GM23338 (cell line): Measurements from ENCODE around the gene CAMSAP3. TPM values are rescaled to one million over a fixed set of nuclear protein-coding genes. Genes with fewer than 3 reads are reported as not detected.

Experiments used
- ATAC-seq: fragments of 200-7000 bp; cut with Tn5 transposase; 3 replicates; pipeline ENCODE4 v1.9.1; 2020
- DNase-seq: peaks from one replicate; pipeline ENCODE4 v3.0.0-alpha.2; 2015; ENCODE audit warnings: low spot score
- H2AFZ ChIP-seq: fragments of 200-600 bp; sonication (generic); 2 replicates; pipeline ENCODE4 v1.8.0; 2016; ENCODE audit warnings: antibody characterized with exemption, mild to moderate bottlenecking, moderate library complexity
- H3F3A ChIP-seq: fragments of 200-600 bp; sonication (generic); replicated peaks from 2 replicates; pipeline ENCODE4 v1.8.0; 2017; ENCODE audit warnings: antibody characterized with exemption, mixed run types, low read depth
- H3K27ac ChIP-seq: fragments of 200-600 bp; sonication (generic); 2 replicates; pipeline ENCODE4 v1.6.1; 2016; ENCODE audit warnings: low read depth
- H3K27me3 ChIP-seq: fragments of 200-600 bp; sonication (generic); 2 replicates; pipeline ENCODE4 v1.8.0; 2016; ENCODE audit warnings: mild to moderate bottlenecking, mixed run types, moderate library complexity; ENCODE audit not compliant: insufficient read depth
- H3K36me3 ChIP-seq: fragments of 200-600 bp; sonication (generic); 2 replicates; pipeline ENCODE4 v1.8.0; 2016; ENCODE audit warnings: mild to moderate bottlenecking; ENCODE audit not compliant: insufficient read depth
- H3K4me1 ChIP-seq: fragments of 200-600 bp; sonication (generic); 2 replicates; pipeline ENCODE4 v1.8.0; 2016; ENCODE audit warnings: mild to moderate bottlenecking, moderate library complexity; ENCODE audit not compliant: insufficient read depth
- H3K4me2 ChIP-seq: fragments of 200-600 bp; sonication (generic); 2 replicates; pipeline ENCODE4 v1.7.1; 2017; ENCODE audit warnings: mixed run types
- H3K4me3 ChIP-seq: fragments of 200-600 bp; sonication (generic); 2 replicates; pipeline ENCODE4 v1.6.1; 2016; ENCODE audit warnings: mixed run types
- H3K79me2 ChIP-seq: fragments of 200-600 bp; sonication (generic); replicated peaks from 2 replicates; pipeline ENCODE4 v1.8.0; 2017; ENCODE audit warnings: mild to moderate bottlenecking; ENCODE audit not compliant: insufficient read depth
- H3K9me2 ChIP-seq: fragments of 200-600 bp; sonication (generic); 2 replicates; pipeline ENCODE4 v1.8.0; 2017; ENCODE audit not compliant: insufficient read depth
- H4K20me1 ChIP-seq: fragments of 200-600 bp; sonication (generic); replicated peaks from 2 replicates; pipeline ENCODE4 v1.8.0; 2017; ENCODE audit warnings: mild to moderate bottlenecking; ENCODE audit not compliant: insufficient read depth
- H3K27ac Mint-ChIP-seq: 2 replicates; pipeline ENCODE4 v1.8.0; 2020; ENCODE audit warnings: inconsistent platforms, mild to moderate bottlenecking, moderate library complexity, mixed read lengths
- H3K27me3 Mint-ChIP-seq: 3 replicates; pipeline ENCODE4 v1.8.0; 2022; ENCODE audit warnings: low read depth, mild to moderate bottlenecking, moderate library complexity, mixed read lengths, inconsistent platforms; ENCODE audit not compliant: insufficient read depth, poor library complexity
- H3K36me3 Mint-ChIP-seq: 3 replicates; pipeline ENCODE4 v1.8.0; 2021; ENCODE audit warnings: low read depth, mild to moderate bottlenecking, inconsistent platforms, moderate library complexity, mixed read lengths
- H3K4me1 Mint-ChIP-seq: 3 replicates; pipeline ENCODE4 v1.8.0; 2020; ENCODE audit warnings: mild to moderate bottlenecking, inconsistent platforms, mixed read lengths
- H3K4me3 Mint-ChIP-seq: 3 replicates; pipeline ENCODE4 v1.8.0; 2021; ENCODE audit warnings: moderate library complexity, mild to moderate bottlenecking, inconsistent platforms, mixed read lengths
- H3K9me3 Mint-ChIP-seq: 3 replicates; pipeline ENCODE4 v1.8.0; 2020; ENCODE audit warnings: moderate library complexity, mild to moderate bottlenecking, inconsistent platforms, mixed read lengths
- EZH2 ChIP-seq: fragments of 200-600 bp; sonication (generic); IDR thresholded peaks from one replicate; pipeline ENCODE4 v1.8.0; 2017; ENCODE audit warnings: antibody characterized with exemption, mild to moderate bottlenecking, low read depth; ENCODE audit not compliant: unreplicated experiment
- EZH2phosphoT487 ChIP-seq: fragments of 200-600 bp; sonication (generic); IDR thresholded peaks from one replicate; pipeline ENCODE4 v1.8.1; 2018; ENCODE audit warnings: antibody characterized with exemption; ENCODE audit not compliant: unreplicated experiment
- JUNB ChIP-seq: IDR thresholded peaks from one replicate; pipeline ENCODE4 v1.6.1; 2016; ENCODE audit warnings: antibody characterized with exemption; ENCODE audit not compliant: unreplicated experiment
- NANOG ChIP-seq: IDR thresholded peaks from 2 replicates; pipeline ENCODE4 v1.6.1; 2016; ENCODE audit warnings: antibody characterized with exemption, borderline replicate concordance
- POLR2AphosphoS5 ChIP-seq: IDR thresholded peaks from 2 replicates; pipeline ENCODE4 v1.6.1; 2016; ENCODE audit warnings: antibody characterized with exemption, low read depth
- STAT1 ChIP-seq: IDR thresholded peaks from one replicate; pipeline ENCODE4 v1.6.1; 2016; ENCODE audit warnings: antibody characterized with exemption; ENCODE audit not compliant: unreplicated experiment
- ZNF331 ChIP-seq: fragments of 250-450 bp; sonication (Bioruptor Pico); IDR thresholded peaks from 2 replicates; pipeline ENCODE4 v1.5.0; 2020; ENCODE audit warnings: low read depth, mild to moderate bottlenecking, moderate library complexity
- polyA plus RNA-seq: library from polyadenylated mRNA; unstranded; fragments of >200 nt; fragmentation: Nextera tagmentation; extraction: Ambion mirVana; gene quantifications from 2 replicates; pipeline ENCODE4 v1.2.1, GENCODE V29; 2016
- total RNA-seq: library from RNA; depleted of rRNA; stranded (reverse); fragments of >200 nt; shearing (Covaris generic); gene quantifications from 2 replicates; pipeline ENCODE4 v1.2.3, GENCODE V29; 2014
- TF ChIP-seq, protein P1 (sequence below): fragments of 250-450 bp; sonication (Bioruptor Pico); IDR thresholded peaks from 2 replicates; pipeline ENCODE4 v1.5.0; 2020; ENCODE audit warnings: mild to moderate bottlenecking, moderate library complexity
- TF ChIP-seq, protein P2 (sequence below): IDR thresholded peaks from one replicate; pipeline ENCODE4 v1.6.1; 2018; ENCODE audit warnings: antibody characterized with exemption; ENCODE audit not compliant: unreplicated experiment

CAMSAP3 gene
- total and polyA plus RNA-seq, 2 experiments from 2014 or later, result 6.4 to 32.2 TPM

DNA sequence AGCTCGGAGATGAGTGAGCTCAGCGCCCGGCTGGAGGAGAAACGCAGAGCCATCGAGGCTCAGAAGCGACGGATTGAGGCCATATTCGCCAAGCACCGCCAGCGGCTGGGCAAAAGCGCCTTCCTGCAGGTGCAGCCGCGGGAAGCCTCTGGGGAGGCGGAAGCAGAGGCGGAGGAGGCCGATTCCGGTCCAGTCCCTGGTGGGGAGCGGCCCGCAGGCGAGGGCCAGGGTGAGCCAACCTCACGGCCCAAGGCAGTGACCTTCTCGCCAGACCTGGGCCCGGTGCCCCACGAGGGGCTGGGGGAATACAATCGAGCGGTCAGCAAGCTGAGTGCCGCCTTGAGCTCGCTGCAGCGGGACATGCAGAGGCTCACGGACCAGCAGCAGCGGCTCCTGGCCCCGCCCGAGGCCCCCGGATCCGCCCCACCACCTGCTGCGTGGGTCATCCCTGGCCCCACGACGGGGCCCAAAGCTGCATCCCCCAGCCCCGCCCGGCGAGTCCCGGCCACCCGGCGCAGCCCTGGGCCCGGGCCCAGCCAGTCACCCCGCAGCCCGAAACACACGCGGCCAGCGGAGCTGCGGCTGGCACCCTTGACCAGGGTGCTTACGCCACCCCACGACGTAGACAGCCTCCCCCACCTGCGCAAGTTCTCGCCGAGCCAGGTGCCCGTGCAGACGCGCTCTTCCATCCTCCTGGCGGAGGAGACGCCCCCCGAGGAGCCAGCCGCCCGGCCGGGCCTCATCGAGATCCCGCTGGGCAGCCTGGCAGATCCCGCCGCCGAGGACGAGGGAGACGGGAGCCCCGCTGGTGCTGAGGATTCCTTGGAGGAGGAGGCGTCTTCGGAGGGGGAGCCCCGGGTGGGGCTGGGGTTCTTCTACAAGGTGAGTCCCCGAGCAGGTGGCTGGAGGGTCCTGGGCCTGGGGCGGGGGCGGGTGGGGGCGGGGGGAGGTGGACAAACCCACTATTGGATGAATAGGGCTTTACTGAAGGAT is 16.9 kb downstream of the CAMSAP3 start:
- Histone ChIP-seq H2AFZ (no peak overlapping the region), H3K36me3 (no peaks in the 10 kb centered on the region; the same call in 1 of the 2 replicates), H3K27ac (no peak overlapping the region), H3K4me2 (no peak overlapping the region), H3K9me2 (no peaks in the 10 kb centered on the region), H3K27me3 (no peaks in the 10 kb centered on the region), H4K20me1 (peaks cover 4% of the 10 kb centered on the region; the same call in 1 of the 2 replicates), H3F3A (no peaks in the 10 kb centered on the region), H3K79me2 (no peaks in the 10 kb centered on the region), H3K4me1 (no peaks in the 10 kb centered on the region), H3K4me3 (no peak overlapping the region)
- H3K4me3 Mint-ChIP-seq, result no peak overlapping the region
- H3K36me3 Mint-ChIP-seq, result peaks cover 27% of the 10 kb centered on the region
- H3K27ac Mint-ChIP-seq, result no peak overlapping the region
- peaks cover 3% of the 10 kb centered on the region for H3K27me3 Mint-ChIP-seq
- DNase-seq (no peak), ATAC-seq (no peak)
- no peaks in the 10 kb centered on the region for H3K9me3 Mint-ChIP-seq
- H3K4me1 Mint-ChIP-seq, result no peaks in the 10 kb centered on the region
- TF ChIP-seq POLR2AphosphoS5, result no peak

DNA sequence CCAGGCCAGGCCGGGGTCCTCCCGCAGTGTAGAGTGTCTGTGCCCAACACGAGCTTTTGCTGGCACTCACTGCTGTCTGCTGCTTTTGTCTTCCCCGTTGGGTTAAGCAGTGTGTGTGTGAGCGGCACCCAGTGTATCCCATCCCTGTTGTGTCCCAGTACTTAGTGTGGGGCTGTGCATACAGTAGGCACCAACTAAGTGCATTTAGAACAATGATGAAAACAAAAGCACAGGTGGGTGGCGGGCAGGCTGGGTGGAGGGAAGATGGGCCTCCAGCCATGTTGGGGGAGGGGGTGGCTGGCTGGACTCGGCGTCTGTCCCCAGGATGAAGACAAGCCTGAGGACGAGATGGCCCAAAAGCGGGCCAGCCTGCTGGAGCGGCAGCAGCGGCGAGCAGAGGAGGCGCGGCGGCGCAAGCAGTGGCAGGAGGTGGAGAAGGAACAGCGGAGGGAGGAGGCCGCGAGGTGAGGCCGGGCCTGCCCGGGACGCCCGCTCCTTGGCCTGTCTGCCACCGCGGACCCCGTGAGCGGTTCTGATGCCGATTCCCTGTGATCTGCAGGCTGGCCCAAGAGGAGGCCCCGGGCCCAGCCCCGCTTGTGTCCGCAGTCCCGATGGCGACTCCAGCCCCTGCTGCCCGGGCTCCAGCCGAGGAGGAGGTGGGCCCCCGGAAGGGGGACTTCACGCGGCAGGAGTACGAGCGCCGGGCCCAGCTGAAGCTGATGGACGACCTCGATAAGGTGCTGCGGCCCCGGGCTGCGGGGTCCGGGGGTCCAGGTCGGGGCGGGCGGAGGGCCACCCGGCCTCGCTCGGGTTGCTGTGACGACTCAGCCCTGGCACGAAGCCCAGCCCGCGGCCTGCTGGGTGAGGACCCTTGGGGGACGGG is 19.4 kb downstream of the CAMSAP3 start:
- Histone ChIP-seq H4K20me1 (no peaks in the 10 kb centered on the region; the same call in 1 of the 2 replicates), H3F3A (no peaks in the 10 kb centered on the region), H3K4me2 (no peak overlapping the region), H3K9me2 (no peaks in the 10 kb centered on the region), H3K79me2 (no peaks in the 10 kb centered on the region), H3K4me1 (no peaks in the 10 kb centered on the region), H3K27me3 (no peaks in the 10 kb centered on the region), H3K27ac (no peak overlapping the region), H3K4me3 (no peak overlapping the region), H3K36me3 (no peaks in the 10 kb centered on the region), H2AFZ (no peak overlapping the region)
- Mint-ChIP-seq H3K27ac (no peak overlapping the region; the same call in 1 of the 2 replicates), H3K9me3 (no peaks in the 10 kb centered on the region), H3K4me1 (no peaks in the 10 kb centered on the region), H3K4me3 (no peak overlapping the region), H3K36me3 (peaks cover 25% of the 10 kb centered on the region), H3K27me3 (peaks cover 8% of the 10 kb centered on the region)
- DNase-seq, result no peak
- no peak for ATAC-seq
- TF ChIP-seq EZH2phosphoT487, result no peak
- TF ChIP-seq JUNB, result no peak
- TF ChIP-seq POLR2AphosphoS5, result no peak
- TF ChIP-seq NANOG, result no peak
- TF ChIP-seq ZNF331, result no peak
- TF ChIP-seq, protein P1, sequence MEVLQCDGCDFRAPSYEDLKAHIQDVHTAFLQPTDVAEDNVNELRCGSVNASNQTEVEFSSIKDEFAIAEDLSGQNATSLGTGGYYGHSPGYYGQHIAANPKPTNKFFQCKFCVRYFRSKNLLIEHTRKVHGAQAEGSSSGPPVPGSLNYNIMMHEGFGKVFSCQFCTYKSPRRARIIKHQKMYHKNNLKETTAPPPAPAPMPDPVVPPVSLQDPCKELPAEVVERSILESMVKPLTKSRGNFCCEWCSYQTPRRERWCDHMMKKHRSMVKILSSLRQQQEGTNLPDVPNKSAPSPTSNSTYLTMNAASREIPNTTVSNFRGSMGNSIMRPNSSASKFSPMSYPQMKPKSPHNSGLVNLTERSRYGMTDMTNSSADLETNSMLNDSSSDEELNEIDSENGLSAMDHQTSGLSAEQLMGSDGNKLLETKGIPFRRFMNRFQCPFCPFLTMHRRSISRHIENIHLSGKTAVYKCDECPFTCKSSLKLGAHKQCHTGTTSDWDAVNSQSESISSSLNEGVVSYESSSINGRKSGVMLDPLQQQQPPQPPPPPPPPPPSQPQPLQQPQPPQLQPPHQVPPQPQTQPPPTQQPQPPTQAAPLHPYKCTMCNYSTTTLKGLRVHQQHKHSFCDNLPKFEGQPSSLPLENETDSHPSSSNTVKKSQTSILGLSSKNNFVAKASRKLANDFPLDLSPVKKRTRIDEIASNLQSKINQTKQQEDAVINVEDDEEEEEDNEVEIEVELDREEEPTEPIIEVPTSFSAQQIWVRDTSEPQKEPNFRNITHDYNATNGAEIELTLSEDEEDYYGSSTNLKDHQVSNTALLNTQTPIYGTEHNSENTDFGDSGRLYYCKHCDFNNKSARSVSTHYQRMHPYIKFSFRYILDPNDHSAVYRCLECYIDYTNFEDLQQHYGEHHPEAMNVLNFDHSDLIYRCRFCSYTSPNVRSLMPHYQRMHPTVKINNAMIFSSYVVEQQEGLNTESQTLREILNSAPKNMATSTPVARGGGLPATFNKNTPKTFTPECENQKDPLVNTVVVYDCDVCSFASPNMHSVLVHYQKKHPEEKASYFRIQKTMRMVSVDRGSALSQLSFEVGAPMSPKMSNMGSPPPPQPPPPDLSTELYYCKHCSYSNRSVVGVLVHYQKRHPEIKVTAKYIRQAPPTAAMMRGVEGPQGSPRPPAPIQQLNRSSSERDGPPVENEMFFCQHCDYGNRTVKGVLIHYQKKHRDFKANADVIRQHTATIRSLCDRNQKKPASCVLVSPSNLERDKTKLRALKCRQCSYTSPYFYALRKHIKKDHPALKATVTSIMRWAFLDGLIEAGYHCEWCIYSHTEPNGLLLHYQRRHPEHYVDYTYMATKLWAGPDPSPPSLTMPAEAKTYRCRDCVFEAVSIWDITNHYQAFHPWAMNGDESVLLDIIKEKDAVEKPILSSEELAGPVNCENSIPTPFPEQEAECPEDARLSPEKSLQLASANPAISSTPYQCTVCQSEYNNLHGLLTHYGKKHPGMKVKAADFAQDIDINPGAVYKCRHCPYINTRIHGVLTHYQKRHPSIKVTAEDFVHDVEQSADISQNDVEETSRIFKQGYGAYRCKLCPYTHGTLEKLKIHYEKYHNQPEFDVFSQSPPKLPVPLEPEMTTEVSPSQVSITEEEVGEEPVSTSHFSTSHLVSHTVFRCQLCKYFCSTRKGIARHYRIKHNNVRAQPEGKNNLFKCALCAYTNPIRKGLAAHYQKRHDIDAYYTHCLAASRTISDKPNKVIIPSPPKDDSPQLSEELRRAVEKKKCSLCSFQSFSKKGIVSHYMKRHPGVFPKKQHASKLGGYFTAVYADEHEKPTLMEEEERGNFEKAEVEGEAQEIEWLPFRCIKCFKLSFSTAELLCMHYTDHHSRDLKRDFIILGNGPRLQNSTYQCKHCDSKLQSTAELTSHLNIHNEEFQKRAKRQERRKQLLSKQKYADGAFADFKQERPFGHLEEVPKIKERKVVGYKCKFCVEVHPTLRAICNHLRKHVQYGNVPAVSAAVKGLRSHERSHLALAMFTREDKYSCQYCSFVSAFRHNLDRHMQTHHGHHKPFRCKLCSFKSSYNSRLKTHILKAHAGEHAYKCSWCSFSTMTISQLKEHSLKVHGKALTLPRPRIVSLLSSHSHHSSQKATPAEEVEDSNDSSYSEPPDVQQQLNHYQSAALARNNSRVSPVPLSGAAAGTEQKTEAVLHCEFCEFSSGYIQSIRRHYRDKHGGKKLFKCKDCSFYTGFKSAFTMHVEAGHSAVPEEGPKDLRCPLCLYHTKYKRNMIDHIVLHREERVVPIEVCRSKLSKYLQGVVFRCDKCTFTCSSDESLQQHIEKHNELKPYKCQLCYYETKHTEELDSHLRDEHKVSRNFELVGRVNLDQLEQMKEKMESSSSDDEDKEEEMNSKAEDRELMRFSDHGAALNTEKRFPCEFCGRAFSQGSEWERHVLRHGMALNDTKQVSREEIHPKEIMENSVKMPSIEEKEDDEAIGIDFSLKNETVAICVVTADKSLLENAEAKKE, result no peak
- TF ChIP-seq, protein P2, sequence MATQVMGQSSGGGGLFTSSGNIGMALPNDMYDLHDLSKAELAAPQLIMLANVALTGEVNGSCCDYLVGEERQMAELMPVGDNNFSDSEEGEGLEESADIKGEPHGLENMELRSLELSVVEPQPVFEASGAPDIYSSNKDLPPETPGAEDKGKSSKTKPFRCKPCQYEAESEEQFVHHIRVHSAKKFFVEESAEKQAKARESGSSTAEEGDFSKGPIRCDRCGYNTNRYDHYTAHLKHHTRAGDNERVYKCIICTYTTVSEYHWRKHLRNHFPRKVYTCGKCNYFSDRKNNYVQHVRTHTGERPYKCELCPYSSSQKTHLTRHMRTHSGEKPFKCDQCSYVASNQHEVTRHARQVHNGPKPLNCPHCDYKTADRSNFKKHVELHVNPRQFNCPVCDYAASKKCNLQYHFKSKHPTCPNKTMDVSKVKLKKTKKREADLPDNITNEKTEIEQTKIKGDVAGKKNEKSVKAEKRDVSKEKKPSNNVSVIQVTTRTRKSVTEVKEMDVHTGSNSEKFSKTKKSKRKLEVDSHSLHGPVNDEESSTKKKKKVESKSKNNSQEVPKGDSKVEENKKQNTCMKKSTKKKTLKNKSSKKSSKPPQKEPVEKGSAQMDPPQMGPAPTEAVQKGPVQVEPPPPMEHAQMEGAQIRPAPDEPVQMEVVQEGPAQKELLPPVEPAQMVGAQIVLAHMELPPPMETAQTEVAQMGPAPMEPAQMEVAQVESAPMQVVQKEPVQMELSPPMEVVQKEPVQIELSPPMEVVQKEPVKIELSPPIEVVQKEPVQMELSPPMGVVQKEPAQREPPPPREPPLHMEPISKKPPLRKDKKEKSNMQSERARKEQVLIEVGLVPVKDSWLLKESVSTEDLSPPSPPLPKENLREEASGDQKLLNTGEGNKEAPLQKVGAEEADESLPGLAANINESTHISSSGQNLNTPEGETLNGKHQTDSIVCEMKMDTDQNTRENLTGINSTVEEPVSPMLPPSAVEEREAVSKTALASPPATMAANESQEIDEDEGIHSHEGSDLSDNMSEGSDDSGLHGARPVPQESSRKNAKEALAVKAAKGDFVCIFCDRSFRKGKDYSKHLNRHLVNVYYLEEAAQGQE, result no peak
- TF ChIP-seq STAT1, result no peak
- TF ChIP-seq EZH2, result no peak
